ENCODE results near the gene CATSPERD. TPM values are rescaled to one million over a fixed set of nuclear protein-coding genes. Genes with fewer than 3 reads are reported as not detected.

Gene CATSPERD
- total RNA-seq, 4 donors from 2014 or later = not detected

DNA sequence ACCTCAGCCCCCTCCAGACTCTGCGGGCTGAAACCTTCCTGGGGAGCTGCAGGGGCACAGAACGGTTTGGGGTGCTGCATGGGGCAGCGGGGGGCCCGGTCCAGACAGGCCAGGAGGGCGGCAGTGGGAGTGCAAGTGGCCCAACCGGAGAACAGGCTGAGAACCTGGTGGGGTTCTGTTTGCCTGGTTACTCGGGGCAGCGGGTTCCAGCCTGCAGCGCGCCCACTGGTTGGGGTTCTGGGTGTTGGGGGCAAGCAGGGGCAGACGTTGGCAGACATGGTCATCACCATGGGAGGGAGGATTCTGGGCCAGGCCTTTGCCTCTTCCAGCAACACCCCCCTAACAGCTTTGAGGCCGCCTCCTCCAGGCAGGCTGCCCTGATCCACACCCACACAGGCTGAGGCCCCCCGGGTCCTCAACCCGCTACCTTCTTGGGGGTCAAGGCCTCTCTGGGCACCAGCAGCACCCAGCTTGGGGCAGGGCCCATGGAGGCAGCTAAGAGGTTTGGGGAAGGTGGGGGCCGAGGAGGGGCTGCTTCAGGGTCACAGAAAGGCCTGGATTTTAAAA lies 64.2 kb downstream of the CATSPERD start, which contains the start of gene PRR22:
TSS of gene PRR22 (minus strand) at position 166 of the 567 bp plus-strand sequence. CDS start at position 80, 86 bp downstream.
- H3K4me3 ChIP-seq (ENCODE audit: low read depth, poor library complexity, severe bottlenecking) = no peak within 1 kb of the TSS
- intact Hi-C loops (cut with DNase I; ENCODE audit: low total_unique reads) = no loop called here
- DNase-seq (ENCODE audit: low spot score in 2 of 2) = no peak
- WGBS, 2 donors = 89 to 92% methylated on average over 14 to 15 of the region's 15 CpGs
- TF ChIP-seq POLR2A (IDR thresholded peaks at IDR 0.05) = no peak
- TF ChIP-seq, protein P1, sequence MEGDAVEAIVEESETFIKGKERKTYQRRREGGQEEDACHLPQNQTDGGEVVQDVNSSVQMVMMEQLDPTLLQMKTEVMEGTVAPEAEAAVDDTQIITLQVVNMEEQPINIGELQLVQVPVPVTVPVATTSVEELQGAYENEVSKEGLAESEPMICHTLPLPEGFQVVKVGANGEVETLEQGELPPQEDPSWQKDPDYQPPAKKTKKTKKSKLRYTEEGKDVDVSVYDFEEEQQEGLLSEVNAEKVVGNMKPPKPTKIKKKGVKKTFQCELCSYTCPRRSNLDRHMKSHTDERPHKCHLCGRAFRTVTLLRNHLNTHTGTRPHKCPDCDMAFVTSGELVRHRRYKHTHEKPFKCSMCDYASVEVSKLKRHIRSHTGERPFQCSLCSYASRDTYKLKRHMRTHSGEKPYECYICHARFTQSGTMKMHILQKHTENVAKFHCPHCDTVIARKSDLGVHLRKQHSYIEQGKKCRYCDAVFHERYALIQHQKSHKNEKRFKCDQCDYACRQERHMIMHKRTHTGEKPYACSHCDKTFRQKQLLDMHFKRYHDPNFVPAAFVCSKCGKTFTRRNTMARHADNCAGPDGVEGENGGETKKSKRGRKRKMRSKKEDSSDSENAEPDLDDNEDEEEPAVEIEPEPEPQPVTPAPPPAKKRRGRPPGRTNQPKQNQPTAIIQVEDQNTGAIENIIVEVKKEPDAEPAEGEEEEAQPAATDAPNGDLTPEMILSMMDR (IDR thresholded peaks at IDR 0.05) = no peak

DNA sequence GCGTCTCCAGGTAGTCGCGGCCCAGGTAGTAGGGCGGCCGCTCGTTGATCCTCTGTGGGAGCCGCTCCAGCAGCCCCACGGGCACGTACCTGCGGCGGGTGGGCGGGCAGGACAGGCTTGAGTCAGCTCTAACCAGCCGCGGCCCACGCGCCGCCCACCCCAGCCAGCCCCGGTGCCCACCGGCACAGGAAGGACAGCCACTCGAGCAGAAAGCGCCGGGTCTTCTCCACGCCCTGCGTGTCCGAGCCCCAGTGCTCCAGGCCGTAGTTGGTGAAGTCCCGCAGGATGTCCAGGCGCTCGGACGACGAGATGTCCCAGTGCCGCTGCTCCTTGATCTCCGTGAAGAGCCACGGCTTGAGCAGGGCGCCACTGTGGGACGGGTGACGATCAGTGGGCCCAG lies 65.0 kb downstream of the CATSPERD start:
- WGBS, 2 donors = 92 to 98% methylated on average over 9 to 26 of the region's 37 CpGs
- no peak overlapping the region for H3K4me3 ChIP-seq (ENCODE audit: low read depth, poor library complexity, severe bottlenecking)
- no peak for DNase-seq (ENCODE audit: low spot score in 2 of 2)
- intact Hi-C loops (cut with DNase I; ENCODE audit: low total_unique reads) = no loop called here
- no peak for TF ChIP-seq POLR2A (IDR thresholded peaks at IDR 0.05)
- TF ChIP-seq, protein P1 (IDR thresholded peaks at IDR 0.05) = no peak

DNA sequence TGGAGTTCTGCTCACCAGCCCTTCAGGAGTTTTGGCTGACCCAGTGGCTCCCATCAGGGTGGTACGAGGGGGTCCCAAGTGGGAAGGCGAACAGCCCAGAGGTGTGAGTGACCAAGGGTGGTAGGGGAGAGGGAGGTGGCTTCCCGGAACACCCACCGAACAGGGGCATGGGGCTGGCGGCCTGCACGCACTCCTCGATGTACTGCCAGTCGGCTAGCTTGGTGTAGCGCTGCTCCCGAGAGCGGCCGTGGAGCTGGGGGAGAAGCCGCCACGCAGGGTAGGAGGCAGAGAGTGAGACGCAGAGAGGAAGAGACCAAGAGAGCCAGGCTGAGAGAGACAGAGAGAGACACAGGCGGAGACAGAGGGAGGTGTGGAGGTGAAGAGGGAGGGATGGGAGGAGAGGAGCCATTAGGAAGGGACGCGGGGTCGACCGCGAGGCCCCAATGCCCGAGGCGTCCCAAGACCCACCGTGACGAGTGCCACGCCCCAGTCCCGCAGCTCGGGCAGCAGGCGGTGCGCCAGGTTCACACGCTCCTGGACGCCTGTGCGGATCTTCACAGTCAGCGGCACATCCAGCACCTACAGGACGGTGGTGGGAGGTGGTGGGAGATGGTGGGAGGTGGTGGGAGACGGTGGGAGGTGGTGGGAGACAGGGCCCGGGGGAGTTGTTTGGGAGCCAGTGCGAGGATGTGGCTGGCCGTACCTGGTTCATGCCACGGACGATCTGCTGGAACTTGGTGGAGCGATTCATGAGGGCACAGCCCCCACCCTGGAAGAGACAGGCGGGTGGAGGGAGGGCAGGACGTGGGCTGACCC lies 66.4 kb downstream of the CATSPERD start:
- H3K4me3 ChIP-seq (ENCODE audit: low read depth, poor library complexity, severe bottlenecking) = no peak overlapping the region
- 81 to 86% methylated on average over 44 of the region's 44 CpGs for WGBS, 2 donors
- TF ChIP-seq POLR2A (IDR thresholded peaks at IDR 0.05) = no peak
- TF ChIP-seq, protein P1 (IDR thresholded peaks at IDR 0.05) = no peak
- DNase-seq (ENCODE audit: low spot score in 2 of 2) = no peak
- intact Hi-C loops (cut with DNase I; ENCODE audit: low total_unique reads) = no loop called here

DNA sequence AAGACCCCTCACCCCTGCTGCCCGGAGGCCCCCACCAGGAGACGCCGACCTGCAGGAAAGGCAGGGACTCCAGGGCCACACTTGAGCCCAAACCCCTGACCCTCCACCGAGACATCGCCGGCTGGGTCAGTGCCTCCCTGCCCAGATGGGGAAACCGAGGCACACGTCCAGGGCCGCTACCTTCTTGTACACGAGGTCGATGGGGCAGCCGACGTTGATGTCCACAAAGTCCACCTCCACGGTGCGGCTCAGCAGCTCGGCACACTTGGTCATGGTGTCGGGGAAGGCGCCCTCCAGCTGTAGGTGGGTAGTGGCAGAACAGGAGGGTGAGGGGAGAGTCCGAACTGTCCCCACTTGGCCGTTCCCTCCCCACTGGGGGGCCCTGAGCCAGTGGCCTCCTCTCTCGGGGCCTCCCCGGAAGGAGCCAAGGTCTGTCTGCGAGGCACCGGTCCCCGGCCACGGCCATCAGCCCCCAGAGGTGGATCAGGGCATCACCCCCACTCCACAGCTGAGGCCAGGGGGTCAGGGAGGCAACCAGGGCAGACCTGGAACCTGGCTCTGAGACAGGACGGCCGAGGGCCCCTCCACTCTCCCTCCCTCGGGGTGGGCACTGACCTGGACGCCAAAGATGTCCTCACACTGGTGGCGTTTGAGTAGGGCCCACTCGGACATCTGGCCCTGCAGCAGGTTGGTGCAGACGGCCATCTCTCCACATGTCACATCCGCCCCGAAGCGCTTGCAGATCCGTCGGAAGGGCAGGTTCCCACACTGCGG lies 67.2 kb downstream of the CATSPERD start:
- TF ChIP-seq, protein P1 (IDR thresholded peaks at IDR 0.05) = no peak
- no peak for TF ChIP-seq POLR2A (IDR thresholded peaks at IDR 0.05)
- H3K4me3 ChIP-seq (ENCODE audit: low read depth, poor library complexity, severe bottlenecking) = no peak overlapping the region
- no peak for DNase-seq (ENCODE audit: low spot score in 2 of 2)
- 94 to 97% methylated on average over 20 to 38 of the region's 39 CpGs for WGBS, 2 donors
- intact Hi-C loops (cut with DNase I; ENCODE audit: low total_unique reads) = no loop called here

DNA sequence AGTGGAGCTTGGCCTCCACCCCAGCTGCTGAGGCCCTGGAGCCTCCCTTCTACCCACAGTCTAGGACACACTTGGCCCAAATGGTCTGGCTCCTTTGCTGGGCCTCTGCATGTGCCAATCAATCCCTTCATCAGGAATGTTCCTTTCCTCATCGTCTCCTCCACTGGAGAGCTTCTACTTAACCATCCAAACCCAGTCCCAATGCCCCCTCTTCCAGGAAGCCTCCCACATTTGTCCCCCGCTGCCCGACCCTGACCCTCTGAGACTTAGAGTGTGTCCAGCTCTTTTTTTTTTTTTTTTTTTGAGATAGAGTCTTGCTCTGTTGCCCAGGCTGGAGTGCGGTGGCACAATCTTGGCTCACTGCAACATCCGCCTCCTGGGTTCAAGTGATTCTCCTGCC lies 68.0 kb downstream of the CATSPERD start:
- H3K4me3 ChIP-seq (ENCODE audit: low read depth, poor library complexity, severe bottlenecking) = no peak overlapping the region
- no peak for DNase-seq (ENCODE audit: low spot score in 2 of 2)
- WGBS, 2 donors = 81 to 96% methylated on average over 5 of the region's 5 CpGs
- TF ChIP-seq, protein P1 (IDR thresholded peaks at IDR 0.05) = no peak
- no peak for TF ChIP-seq POLR2A (IDR thresholded peaks at IDR 0.05)
- intact Hi-C loops (cut with DNase I; ENCODE audit: low total_unique reads) = no loop called here
